Measurements from ENCODE around the gene HOOK2. TPM values are rescaled to one million over a fixed set of nuclear protein-coding genes. Genes with fewer than 3 reads are reported as not detected.
A peak's percentile ranks its signal among the peaks of the same experiment; 100 is the strongest.

HOOK2 gene
- total and polyA plus RNA-seq, 9 of the 15 experiments (the other 6 are each of a cell fraction or from before 2014, with no cell fraction given) = 1.3 to 17.2 (median 9.9) TPM

GRCh38 chr19:12806242-12807081 is 31.1 kb upstream of the HOOK2 start, which contains the start of gene RNASEH2A (continued):
- TF ChIP-seq ESRRA (IDR thresholded peaks at IDR 0.05; ENCODE audit: borderline replicate concordance, low read depth) (peak; percentile 42; the same call in 1 of the 2 replicates), USF1 (CRISPR knock-in tag; IDR thresholded peaks at IDR 0.05) (0 out of 2 replicates have a peak, but pooled peaks have one; percentile 10), TSC22D4 (tag; IDR thresholded peaks at IDR 0.05) (no peak), NFXL1 (CRISPR knock-in tag; IDR thresholded peaks at IDR 0.05) (no peak), RHOXF2B (CRISPR knock-in tag; conservative IDR thresholded peaks at IDR 0.05) (no peak), ZNF12 (CRISPR knock-in tag; IDR thresholded peaks at IDR 0.05) (peak; percentile 22; the same call in 1 of the 2 replicates), C11orf30 (IDR thresholded peaks at IDR 0.05; ENCODE audit: low read depth) (peak; percentile 82), JUN (IDR thresholded peaks at IDR 0.05; ENCODE audit: borderline replicate concordance, low read depth, low read length) (peak; percentile 59), JUN (CRISPR knock-in tag; IDR thresholded peaks at IDR 0.05; ENCODE audit: borderline replicate concordance) (no peak; the same call in 1 of the 2 replicates), GATAD2B (IDR thresholded peaks at IDR 0.05; ENCODE audit: borderline replicate concordance) (no peak), EGR1 (conservative IDR thresholded peaks at IDR 0.05) (peak; percentile 97), PKNOX1 (IDR thresholded peaks at IDR 0.05) (peak; percentile 71), POLR3A (IDR thresholded peaks at IDR 0.05; ENCODE audit: borderline replicate concordance, extremely low read depth, insufficient read depth, insufficient read length) (no peak), KHSRP (IDR thresholded peaks at IDR 0.05) (no peak), CXXC5 (CRISPR knock-in tag; IDR thresholded peaks at IDR 0.05) (peak; percentile 98), MCM2 (IDR thresholded peaks at IDR 0.05; ENCODE audit: low read depth) (no peak), MAFK (IDR thresholded peaks at IDR 0.05; ENCODE audit: low read length) (no peak), POLR2G (IDR thresholded peaks at IDR 0.05; ENCODE audit: low read depth, low read length) (peak; percentile 97), ETV6 (IDR thresholded peaks at IDR 0.05; ENCODE audit: borderline replicate concordance in 1 of 2, low read depth in 2 of 2, low read length in 1 of 2) (no peak), ETV6 (CRISPR knock-in tag; IDR thresholded peaks at IDR 0.05; ENCODE audit: borderline replicate concordance) (no peak), ATF3 (IDR thresholded peaks at IDR 0.05) (no peak), ATF3 (CRISPR knock-in tag; conservative IDR thresholded peaks at IDR 0.05) (peak; percentile 44; the same call in 1 of the 2 replicates), ZNF175 (CRISPR knock-in tag; IDR thresholded peaks at IDR 0.05; ENCODE audit: low read depth) (no peak), PCBP2 (IDR thresholded peaks at IDR 0.05; ENCODE audit: low read depth, low read length, poor library complexity, severe bottlenecking) (no peak), SIN3A (IDR thresholded peaks at IDR 0.05; ENCODE audit: borderline replicate concordance in 2 of 2, control insufficient read depth in 1 of 2, low read depth in 2 of 2, low read length in 2 of 2) (peak; percentile 84 to 90; a peak in 2 of 4 replicates), ZNF41 (CRISPR knock-in tag; conservative IDR thresholded peaks at IDR 0.05) (no peak), ELF2 (CRISPR knock-in tag; IDR thresholded peaks at IDR 0.05) (no peak), SAFB (IDR thresholded peaks at IDR 0.05; ENCODE audit: borderline replicate concordance, low read depth, low read length) (no peak)
